Osteocyte (in vitro differentiated cells): ENCODE results near the gene SUMO4. TPM values are rescaled to one million over a fixed set of nuclear protein-coding genes. Genes with fewer than 3 reads are reported as not detected.

Source experiments
- DNase-seq: peaks from one replicate; pipeline ENCODE4 v3.0.0; 2021; ENCODE audit warnings: mixed read lengths; ENCODE audit not compliant: unreplicated experiment; ENCODE audit errors: extremely low spot score
- H3K27ac Mint-ChIP-seq: one replicate; pipeline ENCODE4 v1.8.0; 2021; ENCODE audit warnings: mild to moderate bottlenecking, mixed read lengths; ENCODE audit not compliant: unreplicated experiment
- H3K27me3 Mint-ChIP-seq: one replicate; pipeline ENCODE4 v1.8.0; 2021; ENCODE audit warnings: mixed read lengths; ENCODE audit not compliant: unreplicated experiment
- H3K36me3 Mint-ChIP-seq: one replicate; pipeline ENCODE4 v1.8.0; 2021; ENCODE audit warnings: mixed read lengths; ENCODE audit not compliant: unreplicated experiment
- H3K4me1 Mint-ChIP-seq: one replicate; pipeline ENCODE4 v1.8.0; 2021; ENCODE audit warnings: mixed read lengths; ENCODE audit not compliant: unreplicated experiment
- H3K4me3 Mint-ChIP-seq: one replicate; pipeline ENCODE4 v1.8.0; 2021; ENCODE audit warnings: mild to moderate bottlenecking, moderate library complexity, mixed read lengths; ENCODE audit not compliant: unreplicated experiment
- H3K9me3 Mint-ChIP-seq: one replicate; pipeline ENCODE4 v1.8.0; 2021; ENCODE audit warnings: mixed read lengths; ENCODE audit not compliant: unreplicated experiment
- CTCF ChIP-seq: fragments of 200-600 bp; sonication (generic); IDR thresholded peaks from 2 replicates; pipeline ENCODE4 v1.5.0; 2021; ENCODE audit warnings: antibody characterized with exemption, mild to moderate bottlenecking, moderate library complexity
- total RNA-seq: library from RNA; stranded (reverse); gene quantifications from 2 replicates; pipeline ENCODE4 v1.2.1, GENCODE V29; 2021

SUMO4 gene
- total RNA-seq, 1 donor from 2014 or later = 1.5 TPM

GRCh38 chr6:149387779-149388512, 12.1 kb upstream of the SUMO4 start:
- no peaks in the 10 kb centered on the region for H3K27me3 Mint-ChIP-seq
- H3K4me1 Mint-ChIP-seq = peaks cover 29% of the 10 kb centered on the region
- peaks cover 44% of the 10 kb centered on the region for H3K36me3 Mint-ChIP-seq
- no peak for TF ChIP-seq CTCF
- DNase-seq = no peak
- H3K9me3 Mint-ChIP-seq = peaks cover 9% of the 10 kb centered on the region
- H3K4me3 Mint-ChIP-seq = no peak overlapping the region
- H3K27ac Mint-ChIP-seq = no peak overlapping the region

- Mint-ChIP-seq H3K36me3 (peaks cover 34% of the 10 kb centered on the region), H3K9me3 (peaks cover 9% of the 10 kb centered on the region), H3K4me1 (peaks cover 27% of the 10 kb centered on the region), H3K27ac (no peak overlapping the region), H3K4me3 (no peak overlapping the region), H3K27me3 (no peaks in the 10 kb centered on the region)
- no peak for DNase-seq
- no peak for TF ChIP-seq CTCF
These were observed 10.4 kb upstream of the SUMO4 start for GRCh38 chr6:149389509-149390297.

- TF ChIP-seq CTCF = no peak
- Mint-ChIP-seq H3K4me1 (peaks cover 15% of the 10 kb centered on the region), H3K4me3 (no peak overlapping the region), H3K27ac (no peak overlapping the region), H3K36me3 (peaks cover 31% of the 10 kb centered on the region), H3K27me3 (no peaks in the 10 kb centered on the region), H3K9me3 (peaks cover 7% of the 10 kb centered on the region)
- no peak for DNase-seq
These were observed 8.0 kb upstream of the SUMO4 start for GRCh38 chr6:149392093-149392492.

GRCh38 chr6:149392535-149392934, 7.5 kb upstream of the SUMO4 start:
- Mint-ChIP-seq H3K27ac (no peak overlapping the region), H3K4me3 (no peak overlapping the region), H3K27me3 (no peaks in the 10 kb centered on the region), H3K4me1 (peaks cover 14% of the 10 kb centered on the region), H3K36me3 (peaks cover 34% of the 10 kb centered on the region), H3K9me3 (peaks cover 7% of the 10 kb centered on the region)
- TF ChIP-seq CTCF = no peak
- no peak for DNase-seq

- TF ChIP-seq CTCF = no peak
- no peak for DNase-seq
These were observed 6.9 kb upstream of the SUMO4 start for GRCh38 chr6:149393002-149393679.

More at GRCh38 chr6:149393002-149393679, 6.9 kb upstream of the SUMO4 start:
- H3K27me3 Mint-ChIP-seq = no peaks in the 10 kb centered on the region
- peaks cover 14% of the 10 kb centered on the region for H3K4me1 Mint-ChIP-seq
- peaks cover 7% of the 10 kb centered on the region for H3K9me3 Mint-ChIP-seq
- no peak overlapping the region for H3K4me3 Mint-ChIP-seq
- H3K27ac Mint-ChIP-seq = no peak overlapping the region
- H3K36me3 Mint-ChIP-seq = peaks cover 40% of the 10 kb centered on the region
